Amniotic stem cell (primary cell): ENCODE data around the gene PRKCA.

Experiments used
- DNase-seq: peaks from one replicate; lab custom pipeline; 2025; lab: John Stamatoyannopoulos, UW

The PRKCA gene

GRCh38 chr17:66518677-66519076 lies 216.3 kb downstream of the PRKCA start:
- DNase-seq, result no peak

GRCh38 chr17:66519154-66519553 lies 216.7 kb downstream of the PRKCA start:
- no peak for DNase-seq

GRCh38 chr17:66520999-66521398 lies 218.6 kb downstream of the PRKCA start:
- DNase-seq, result no peak

GRCh38 chr17:66522591-66523272 lies 220.3 kb downstream of the PRKCA start:
- DNase-seq, result no peak

GRCh38 chr17:66523378-66524200 lies 221.2 kb downstream of the PRKCA start:
- DNase-seq, result no peak

- DNase-seq, result no peak
Measured at GRCh38 chr17:66524877-66525276, 222.5 kb downstream of the PRKCA start.

- no peak for DNase-seq
Measured at GRCh38 chr17:66525338-66525737, 222.9 kb downstream of the PRKCA start.

- DNase-seq, result no peak
Measured at GRCh38 chr17:66526827-66527226, 224.4 kb downstream of the PRKCA start.

GRCh38 chr17:66527335-66527734 lies 224.9 kb downstream of the PRKCA start:
- no peak for DNase-seq

GRCh38 chr17:66531851-66532295 lies 229.5 kb downstream of the PRKCA start:
- no peak for DNase-seq

GRCh38 chr17:66533572-66533971 lies 231.2 kb downstream of the PRKCA start:
- DNase-seq, result no peak

GRCh38 chr17:66533986-66534385 lies 231.6 kb downstream of the PRKCA start:
- DNase-seq, result no peak

GRCh38 chr17:66535611-66536010 lies 233.2 kb downstream of the PRKCA start:
- DNase-seq, result no peak

- DNase-seq, result no peak
Measured at GRCh38 chr17:66537502-66537901, 235.1 kb downstream of the PRKCA start.

GRCh38 chr17:66538776-66539175 lies 236.4 kb downstream of the PRKCA start:
- no peak for DNase-seq

GRCh38 chr17:66540131-66540781 lies 237.8 kb downstream of the PRKCA start:
- DNase-seq, result peak; percentile 62

- peak; percentile 69 for DNase-seq
Measured at GRCh38 chr17:66541461-66542128, 239.2 kb downstream of the PRKCA start.

- no peak for DNase-seq
Measured at GRCh38 chr17:66542129-66542966, 239.9 kb downstream of the PRKCA start.

- no peak for DNase-seq
Measured at GRCh38 chr17:66542967-66543520, 240.6 kb downstream of the PRKCA start.

- DNase-seq, result no peak
Measured at GRCh38 chr17:66543526-66543925, 241.1 kb downstream of the PRKCA start.

- no peak for DNase-seq
Measured at GRCh38 chr17:66545918-66546317, 243.5 kb downstream of the PRKCA start.
